ENCODE data around the gene CBFA2T2.
"Not testable (repeated sequence)": the region's sequence is repeated elsewhere in the genome, so short reads cannot be mapped to it uniquely, and the experiment has no call there.

CBFA2T2 gene

GRCh38 chr20:33685328-33686099 lies 195.6 kb downstream of the CBFA2T2 start:
- peak; percentile 38 for DNase-seq

- peak; percentile 95 for DNase-seq
These were observed 196.4 kb downstream of the CBFA2T2 start, which contains the start of gene E2F1 for GRCh38 chr20:33686100-33686983. TSS of gene E2F1 (minus strand) at chr20:33686385. CDS start at chr20:33686264, 121 bp downstream.

GRCh38 chr20:33686984-33687366 lies 197.1 kb downstream of the CBFA2T2 start:
- no peak for DNase-seq

- no peak for DNase-seq
These were observed 197.5 kb downstream of the CBFA2T2 start for GRCh38 chr20:33687370-33687915.

- no peak for DNase-seq
These were observed 198.4 kb downstream of the CBFA2T2 start for GRCh38 chr20:33687993-33688937.

- DNase-seq = no peak
These were observed 199.1 kb downstream of the CBFA2T2 start for GRCh38 chr20:33688938-33689424.

GRCh38 chr20:33689493-33689892 lies 199.6 kb downstream of the CBFA2T2 start:
- DNase-seq = no peak

- peak; percentile 52 for DNase-seq
These were observed 200.1 kb downstream of the CBFA2T2 start for GRCh38 chr20:33689973-33690372.

- no peak for DNase-seq
These were observed 203.4 kb downstream of the CBFA2T2 start for GRCh38 chr20:33693289-33693688.

GRCh38 chr20:33693741-33694638 lies 204.1 kb downstream of the CBFA2T2 start:
- DNase-seq = no peak

- DNase-seq = no peak
These were observed 204.7 kb downstream of the CBFA2T2 start for GRCh38 chr20:33694639-33695012.

- no peak for DNase-seq
These were observed 206.6 kb downstream of the CBFA2T2 start for GRCh38 chr20:33696448-33696847.

GRCh38 chr20:33697129-33697528 lies 207.2 kb downstream of the CBFA2T2 start:
- DNase-seq = no peak

GRCh38 chr20:33698966-33699365 lies 209.1 kb downstream of the CBFA2T2 start:
- DNase-seq = not testable (repeated sequence)

Measured in CD4-positive, alpha-beta T cell treated with Interleukin-10 for 1 hour (primary cell).